Fibroblast of mammary gland (primary cell): ENCODE data around the gene ALX1.
A peak's percentile ranks its signal among the peaks of the same experiment; 100 is the strongest.

ENCODE experiments used
- DNase-seq: peaks from one replicate; pipeline ENCODE4 v3.0.0-alpha.2; 2010; ENCODE audit warnings: low read depth
- H3K4me3 ChIP-seq: 2 replicates; pipeline ENCODE4 v1.5.1; 2011; ENCODE audit warnings: low read depth, mild to moderate bottlenecking, low read length, moderate library complexity; ENCODE audit not compliant: control insufficient read depth
- CTCF ChIP-seq: conservative IDR thresholded peaks from 2 replicates; pipeline ENCODE4 v1.5.1; 2011; ENCODE audit warnings: low read depth, low read length, inconsistent platforms; ENCODE audit not compliant: control insufficient read depth, insufficient read depth

The ALX1 gene

GRCh38 chr12:85277900-85278597 is 2.0 kb upstream of the ALX1 start:
- no peak for TF ChIP-seq CTCF
- DNase-seq: no peak
- H3K4me3 ChIP-seq: no peak overlapping the region

- DNase-seq: no peak
- no peak for TF ChIP-seq CTCF
- no peak overlapping the region for H3K4me3 ChIP-seq
Observed at GRCh38 chr12:85278598-85279448, 1.2 kb upstream of the ALX1 start.

- peak overlapping the region; percentile 40 for H3K4me3 ChIP-seq
- no peak for TF ChIP-seq CTCF
- no peak for DNase-seq
Observed at GRCh38 chr12:85279449-85280164, 413 bp upstream of the ALX1 start.

GRCh38 chr12:85280984-85281630 is 1.1 kb downstream of the ALX1 start:
- H3K4me3 ChIP-seq: peak overlapping the region; percentile 40
- no peak for DNase-seq

GRCh38 chr12:85281636-85282312 is 1.8 kb downstream of the ALX1 start:
- no peak for DNase-seq
- no peak overlapping the region for H3K4me3 ChIP-seq
- TF ChIP-seq CTCF: no peak

More at GRCh38 chr12:85280984-85281630, 1.1 kb downstream of the ALX1 start:
- TF ChIP-seq CTCF: no peak

- no peak overlapping the region for H3K4me3 ChIP-seq
- no peak for DNase-seq
- no peak for TF ChIP-seq CTCF
Observed at GRCh38 chr12:85283560-85283959, 3.5 kb downstream of the ALX1 start.
